Measurements from ENCODE around the gene MTFR1L. TPM values are rescaled to one million over a fixed set of nuclear protein-coding genes. Genes with fewer than 3 reads are reported as not detected.

The MTFR1L gene
- total and polyA plus RNA-seq, 9 of the 15 experiments (the other 6 are each of a cell fraction or from before 2014, with no cell fraction given) = 41.4 to 98.5 (median 53.7) TPM

DNA sequence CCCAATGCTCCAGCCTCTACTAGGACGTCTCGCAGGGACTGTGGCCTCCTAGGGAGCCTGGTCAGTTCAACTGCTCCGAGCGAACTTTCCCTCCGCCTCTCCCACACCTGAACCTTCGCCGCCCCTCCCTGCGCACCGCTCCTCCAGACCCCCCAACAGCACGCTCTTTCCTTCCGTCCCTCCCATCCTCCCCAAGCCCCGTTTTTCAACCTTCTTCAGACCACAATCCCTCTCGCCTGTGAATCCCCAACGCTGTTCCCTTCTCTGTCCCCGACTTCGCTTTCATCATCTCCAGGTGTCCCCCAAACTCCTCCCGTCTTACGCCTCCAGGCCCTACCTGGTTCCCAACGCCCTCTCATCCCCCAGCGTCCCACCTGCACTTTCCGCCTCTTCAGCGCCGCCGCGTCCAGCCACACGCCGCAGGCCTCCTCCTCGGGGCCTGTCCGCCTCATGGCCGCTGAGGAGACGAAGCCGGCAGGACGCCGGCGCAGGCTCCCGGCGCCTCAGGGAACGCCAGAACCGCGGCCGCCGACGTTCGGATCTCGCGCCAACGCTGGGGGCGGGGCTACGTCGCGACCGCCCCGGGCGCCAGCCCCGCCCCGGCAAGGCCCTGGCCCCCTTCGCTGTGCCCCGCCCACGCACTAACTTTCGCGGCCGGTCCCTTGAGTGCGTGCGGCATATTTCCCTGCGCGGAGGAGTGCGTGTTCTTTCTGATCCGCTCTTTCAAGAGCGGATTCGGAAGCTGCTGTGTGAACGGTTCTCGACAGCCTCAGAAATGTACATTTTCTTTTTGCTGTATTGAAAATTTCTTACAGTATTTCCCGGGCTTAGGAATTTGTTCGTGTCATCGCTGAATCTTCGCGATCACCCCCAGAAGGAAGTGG lies 39.4 kb downstream of the MTFR1L start, which contains the start of gene AUNIP (continued):
- TF ChIP-seq, protein P1, sequence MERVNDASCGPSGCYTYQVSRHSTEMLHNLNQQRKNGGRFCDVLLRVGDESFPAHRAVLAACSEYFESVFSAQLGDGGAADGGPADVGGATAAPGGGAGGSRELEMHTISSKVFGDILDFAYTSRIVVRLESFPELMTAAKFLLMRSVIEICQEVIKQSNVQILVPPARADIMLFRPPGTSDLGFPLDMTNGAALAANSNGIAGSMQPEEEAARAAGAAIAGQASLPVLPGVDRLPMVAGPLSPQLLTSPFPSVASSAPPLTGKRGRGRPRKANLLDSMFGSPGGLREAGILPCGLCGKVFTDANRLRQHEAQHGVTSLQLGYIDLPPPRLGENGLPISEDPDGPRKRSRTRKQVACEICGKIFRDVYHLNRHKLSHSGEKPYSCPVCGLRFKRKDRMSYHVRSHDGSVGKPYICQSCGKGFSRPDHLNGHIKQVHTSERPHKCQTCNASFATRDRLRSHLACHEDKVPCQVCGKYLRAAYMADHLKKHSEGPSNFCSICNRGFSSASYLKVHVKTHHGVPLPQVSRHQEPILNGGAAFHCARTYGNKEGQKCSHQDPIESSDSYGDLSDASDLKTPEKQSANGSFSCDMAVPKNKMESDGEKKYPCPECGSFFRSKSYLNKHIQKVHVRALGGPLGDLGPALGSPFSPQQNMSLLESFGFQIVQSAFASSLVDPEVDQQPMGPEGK (CRISPR knock-in tag; IDR thresholded peaks at IDR 0.05; ENCODE audit: borderline replicate concordance) = no peak
- TF ChIP-seq BRF1 (IDR thresholded peaks at IDR 0.05; ENCODE audit: borderline replicate concordance, extremely low read depth, insufficient read length) (no peak), PCBP2 (IDR thresholded peaks at IDR 0.05; ENCODE audit: low read depth, low read length, poor library complexity, severe bottlenecking) (no peak), YY1 (IDR thresholded peaks at IDR 0.05; ENCODE audit: borderline replicate concordance in 1 of 3, control insufficient read depth in 1 of 3, extremely low read depth in 1 of 3, insufficient read depth in 3 of 3, insufficient read length in 1 of 3, insufficient replicate concordance in 2 of 3, low read depth in 1 of 3, low read length in 2 of 3) (peak; percentile 53 to 91 (median 83)), ZNF274 (IDR thresholded peaks at IDR 0.05; ENCODE audit: borderline replicate concordance, low read depth, low read length) (no peak), NFE2 (IDR thresholded peaks at IDR 0.05; ENCODE audit: low read depth) (no peak; the same call in 1 of the 2 replicates), SMARCE1 (IDR thresholded peaks at IDR 0.05) (peak; percentile 59), ZNF12 (CRISPR knock-in tag; IDR thresholded peaks at IDR 0.05) (peak; percentile 59; the same call in 1 of the 2 replicates), ZNF583 (CRISPR knock-in tag; IDR thresholded peaks at IDR 0.05) (0 out of 2 replicates have a peak, but pooled peaks have one; percentile 66), ZNF23 (CRISPR knock-in tag; IDR thresholded peaks at IDR 0.05) (no peak), NEUROD1 (IDR thresholded peaks at IDR 0.05; ENCODE audit: borderline replicate concordance, low read depth, low read length, partially characterized antibody) (peak; percentile 57), OTX1 (CRISPR knock-in tag; IDR thresholded peaks at IDR 0.05) (peak; percentile 95; the same call in 1 of the 2 replicates), ZNF695 (CRISPR knock-in tag; IDR thresholded peaks at IDR 0.05) (no peak), EP400 (IDR thresholded peaks at IDR 0.05) (peak; percentile 94), CTBP1 (IDR thresholded peaks at IDR 0.05; ENCODE audit: borderline replicate concordance) (peak; percentile 95), ZNF696 (CRISPR knock-in tag; conservative IDR thresholded peaks at IDR 0.05) (no peak), CEBPG (CRISPR knock-in tag; IDR thresholded peaks at IDR 0.05) (0 out of 2 replicates have a peak, but pooled peaks have one; percentile 2), CEBPG (tag; conservative IDR thresholded peaks at IDR 0.05 in 1 of 2, IDR thresholded peaks at IDR 0.05 in 1 of 2) (no peak; a peak in 1 of 4 replicates), CBFA2T2 (conservative IDR thresholded peaks at IDR 0.05) (no peak), CBX5 (IDR thresholded peaks at IDR 0.05; ENCODE audit: borderline replicate concordance, low read depth) (0 out of 2 replicates have a peak, but pooled peaks have one; percentile 5)
- TF ChIP-seq, protein P2, sequence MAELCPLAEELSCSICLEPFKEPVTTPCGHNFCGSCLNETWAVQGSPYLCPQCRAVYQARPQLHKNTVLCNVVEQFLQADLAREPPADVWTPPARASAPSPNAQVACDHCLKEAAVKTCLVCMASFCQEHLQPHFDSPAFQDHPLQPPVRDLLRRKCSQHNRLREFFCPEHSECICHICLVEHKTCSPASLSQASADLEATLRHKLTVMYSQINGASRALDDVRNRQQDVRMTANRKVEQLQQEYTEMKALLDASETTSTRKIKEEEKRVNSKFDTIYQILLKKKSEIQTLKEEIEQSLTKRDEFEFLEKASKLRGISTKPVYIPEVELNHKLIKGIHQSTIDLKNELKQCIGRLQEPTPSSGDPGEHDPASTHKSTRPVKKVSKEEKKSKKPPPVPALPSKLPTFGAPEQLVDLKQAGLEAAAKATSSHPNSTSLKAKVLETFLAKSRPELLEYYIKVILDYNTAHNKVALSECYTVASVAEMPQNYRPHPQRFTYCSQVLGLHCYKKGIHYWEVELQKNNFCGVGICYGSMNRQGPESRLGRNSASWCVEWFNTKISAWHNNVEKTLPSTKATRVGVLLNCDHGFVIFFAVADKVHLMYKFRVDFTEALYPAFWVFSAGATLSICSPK (IDR thresholded peaks at IDR 0.05; ENCODE audit: borderline replicate concordance) = peak; percentile 98
- TF ChIP-seq, protein P3, sequence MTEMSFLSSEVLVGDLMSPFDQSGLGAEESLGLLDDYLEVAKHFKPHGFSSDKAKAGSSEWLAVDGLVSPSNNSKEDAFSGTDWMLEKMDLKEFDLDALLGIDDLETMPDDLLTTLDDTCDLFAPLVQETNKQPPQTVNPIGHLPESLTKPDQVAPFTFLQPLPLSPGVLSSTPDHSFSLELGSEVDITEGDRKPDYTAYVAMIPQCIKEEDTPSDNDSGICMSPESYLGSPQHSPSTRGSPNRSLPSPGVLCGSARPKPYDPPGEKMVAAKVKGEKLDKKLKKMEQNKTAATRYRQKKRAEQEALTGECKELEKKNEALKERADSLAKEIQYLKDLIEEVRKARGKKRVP (CRISPR knock-in tag; IDR thresholded peaks at IDR 0.05) = 0 out of 2 replicates have a peak, but pooled peaks have one; percentile 20
